ENCODE measurements around the gene SLC43A2. TPM values are rescaled to one million over a fixed set of nuclear protein-coding genes. Genes with fewer than 3 reads are reported as not detected.

Gene SLC43A2
- total RNA-seq, 1 experiment from 2014 or later, result 12.6 TPM

GRCh38 chr17:1539811-1540210 lies 88.8 kb downstream of the SLC43A2 start:
- ChIA-PET RAD21 (ENCODE audit: low non-redundant PET in 1 of 2, low total read pairs in 2 of 2, uncharacterized antibody in 2 of 2, unreplicated experiment in 2 of 2) (no interaction called here), POLR2A (no interaction called here), CTCF (no interaction called here)
- H3K4me2 ChIP-seq (ENCODE audit: low read length), result no peak overlapping the region
- no peaks in the 10 kb centered on the region for H3K27me3 ChIP-seq (ENCODE audit: insufficient read depth, low read length)
- no peaks in the 10 kb centered on the region for H3K4me1 ChIP-seq (ENCODE audit: control insufficient read depth in 1 of 2, insufficient read depth in 2 of 2, low read length in 2 of 2)
- intact Hi-C loops (cut with micrococcal nuclease), result no loop called here
- BruUV-seq (replicated peaks), result no TSS peak
- no peak overlapping the region for H3K4me3 ChIP-seq (replicated peaks in 1 of 2; ENCODE audit: low read depth in 1 of 2, low read length in 2 of 2)
- H3K79me2 ChIP-seq (ENCODE audit: insufficient read depth, low read length), result peaks cover 9% of the 10 kb centered on the region; the same call in 1 of the 2 replicates
- no peaks in the 10 kb centered on the region for H3K9me3 ChIP-seq (ENCODE audit: control insufficient read depth in 1 of 2, insufficient read depth in 1 of 2, low read depth in 1 of 2, low read length in 2 of 2)
- no peak for ATAC-seq
- peaks cover 37 to 43% of the 10 kb centered on the region in 2 experiments; a peak in 3 of 4 replicates for H3K36me3 ChIP-seq (ENCODE audit: control insufficient read depth in 1 of 2, insufficient read depth in 2 of 2, low read length in 2 of 2)
- H3K27ac ChIP-seq (ENCODE audit: low read depth, low read length), result no peak overlapping the region
- H4K20me1 ChIP-seq (ENCODE audit: insufficient read depth), result no peaks in the 10 kb centered on the region
- TF ChIP-seq FOSL1 (IDR thresholded peaks at IDR 0.05; ENCODE audit: low read depth) (no peak), MAX (IDR thresholded peaks at IDR 0.05) (no peak), TCF7L2 (IDR thresholded peaks at IDR 0.05; ENCODE audit: borderline replicate concordance, extremely low read depth, insufficient read depth, insufficient read length) (no peak), EZH2phosphoT487 (IDR thresholded peaks at IDR 0.05; ENCODE audit: borderline replicate concordance) (no peak), ZFX (IDR thresholded peaks at IDR 0.05) (no peak), POLR2AphosphoS5 (IDR thresholded peaks at IDR 0.05; ENCODE audit: low read depth, low read length) (no peak), ZNF274 (IDR thresholded peaks at IDR 0.05; ENCODE audit: low read depth, low read length) (no peak), EZH2 (IDR thresholded peaks at IDR 0.05) (no peak), SRF (IDR thresholded peaks at IDR 0.05; ENCODE audit: low read depth) (no peak), SP1 (IDR thresholded peaks at IDR 0.05; ENCODE audit: low read depth) (no peak), CTCF (IDR thresholded peaks at IDR 0.05 in 2 of 3, conservative IDR thresholded peaks at IDR 0.05 in 1 of 3; ENCODE audit: borderline replicate concordance in 1 of 3, insufficient read depth in 1 of 3, low read depth in 2 of 3, low read length in 2 of 3) (no peak), RAD21 (IDR thresholded peaks at IDR 0.05; ENCODE audit: low read depth) (no peak), YY1 (IDR thresholded peaks at IDR 0.05; ENCODE audit: extremely low read depth, insufficient replicate concordance, low read depth, low read length) (no peak), ATF3 (IDR thresholded peaks at IDR 0.05) (no peak), EGR1 (IDR thresholded peaks at IDR 0.05; ENCODE audit: low read depth) (no peak), CEBPB (IDR thresholded peaks at IDR 0.05; ENCODE audit: low read depth) (no peak), CBX3 (IDR thresholded peaks at IDR 0.05; ENCODE audit: low read depth) (no peak), SIN3A (IDR thresholded peaks at IDR 0.05; ENCODE audit: low read depth) (no peak)
- TF ChIP-seq, protein P1, sequence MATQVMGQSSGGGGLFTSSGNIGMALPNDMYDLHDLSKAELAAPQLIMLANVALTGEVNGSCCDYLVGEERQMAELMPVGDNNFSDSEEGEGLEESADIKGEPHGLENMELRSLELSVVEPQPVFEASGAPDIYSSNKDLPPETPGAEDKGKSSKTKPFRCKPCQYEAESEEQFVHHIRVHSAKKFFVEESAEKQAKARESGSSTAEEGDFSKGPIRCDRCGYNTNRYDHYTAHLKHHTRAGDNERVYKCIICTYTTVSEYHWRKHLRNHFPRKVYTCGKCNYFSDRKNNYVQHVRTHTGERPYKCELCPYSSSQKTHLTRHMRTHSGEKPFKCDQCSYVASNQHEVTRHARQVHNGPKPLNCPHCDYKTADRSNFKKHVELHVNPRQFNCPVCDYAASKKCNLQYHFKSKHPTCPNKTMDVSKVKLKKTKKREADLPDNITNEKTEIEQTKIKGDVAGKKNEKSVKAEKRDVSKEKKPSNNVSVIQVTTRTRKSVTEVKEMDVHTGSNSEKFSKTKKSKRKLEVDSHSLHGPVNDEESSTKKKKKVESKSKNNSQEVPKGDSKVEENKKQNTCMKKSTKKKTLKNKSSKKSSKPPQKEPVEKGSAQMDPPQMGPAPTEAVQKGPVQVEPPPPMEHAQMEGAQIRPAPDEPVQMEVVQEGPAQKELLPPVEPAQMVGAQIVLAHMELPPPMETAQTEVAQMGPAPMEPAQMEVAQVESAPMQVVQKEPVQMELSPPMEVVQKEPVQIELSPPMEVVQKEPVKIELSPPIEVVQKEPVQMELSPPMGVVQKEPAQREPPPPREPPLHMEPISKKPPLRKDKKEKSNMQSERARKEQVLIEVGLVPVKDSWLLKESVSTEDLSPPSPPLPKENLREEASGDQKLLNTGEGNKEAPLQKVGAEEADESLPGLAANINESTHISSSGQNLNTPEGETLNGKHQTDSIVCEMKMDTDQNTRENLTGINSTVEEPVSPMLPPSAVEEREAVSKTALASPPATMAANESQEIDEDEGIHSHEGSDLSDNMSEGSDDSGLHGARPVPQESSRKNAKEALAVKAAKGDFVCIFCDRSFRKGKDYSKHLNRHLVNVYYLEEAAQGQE (IDR thresholded peaks at IDR 0.05; ENCODE audit: low read depth), result no peak
- TF ChIP-seq, protein P2, sequence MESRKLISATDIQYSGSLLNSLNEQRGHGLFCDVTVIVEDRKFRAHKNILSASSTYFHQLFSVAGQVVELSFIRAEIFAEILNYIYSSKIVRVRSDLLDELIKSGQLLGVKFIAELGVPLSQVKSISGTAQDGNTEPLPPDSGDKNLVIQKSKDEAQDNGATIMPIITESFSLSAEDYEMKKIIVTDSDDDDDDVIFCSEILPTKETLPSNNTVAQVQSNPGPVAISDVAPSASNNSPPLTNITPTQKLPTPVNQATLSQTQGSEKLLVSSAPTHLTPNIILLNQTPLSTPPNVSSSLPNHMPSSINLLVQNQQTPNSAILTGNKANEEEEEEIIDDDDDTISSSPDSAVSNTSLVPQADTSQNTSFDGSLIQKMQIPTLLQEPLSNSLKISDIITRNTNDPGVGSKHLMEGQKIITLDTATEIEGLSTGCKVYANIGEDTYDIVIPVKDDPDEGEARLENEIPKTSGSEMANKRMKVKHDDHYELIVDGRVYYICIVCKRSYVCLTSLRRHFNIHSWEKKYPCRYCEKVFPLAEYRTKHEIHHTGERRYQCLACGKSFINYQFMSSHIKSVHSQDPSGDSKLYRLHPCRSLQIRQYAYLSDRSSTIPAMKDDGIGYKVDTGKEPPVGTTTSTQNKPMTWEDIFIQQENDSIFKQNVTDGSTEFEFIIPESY (IDR thresholded peaks at IDR 0.05; ENCODE audit: extremely low read depth, insufficient replicate concordance, low read length), result no peak
- H2AFZ ChIP-seq (ENCODE audit: low read depth, low read length, poor library complexity, severe bottlenecking), result no peak overlapping the region
- DNase-seq (ENCODE audit: low read depth, low spot score), result no peak
- no peaks in the 10 kb centered on the region for H3K9me2 ChIP-seq (ENCODE audit: insufficient read depth)
- H3K9ac ChIP-seq (ENCODE audit: low read length), result no peak overlapping the region
